K562 (cell line): Measurements from ENCODE around the gene DTWD2. TPM values are rescaled to one million over a fixed set of nuclear protein-coding genes. Genes with fewer than 3 reads are reported as not detected.

ENCODE experiments used
- FUS ChIP-seq: fragments of 200-400 bp; formaldehyde crosslinking; optimal IDR thresholded peaks from 2 replicates; pipeline ENCODE3; 2017; ENCODE audit warnings: low read depth, low read length
- MED1 ChIP-seq: sonication (generic); formaldehyde crosslinking; IDR thresholded peaks from 2 replicates; pipeline ENCODE4 v1.8.1; 2023; ENCODE audit warnings: missing genetic modification reagents, borderline replicate concordance
- SMAD4 ChIP-seq: fragments of 250-450 bp; sonication (Bioruptor Pico); conservative IDR thresholded peaks from 2 replicates; pipeline ENCODE4 v1.8.0; 2021; ENCODE audit warnings: inconsistent platforms, mild to moderate bottlenecking, moderate library complexity
- UBTF ChIP-seq, 2 experiments: IDR thresholded peaks; 2 replicates each; pipeline ENCODE4 v1.6.1; 2012; ENCODE audit warnings: improper control_type of control experiment in 2 of 2, low read depth in 2 of 2, low read length in 2 of 2, borderline replicate concordance in 1 of 2
- ZNF407 ChIP-seq: fragments of 450-650 bp; IDR thresholded peaks from 2 replicates; pipeline ENCODE4 v1.6.1; 2016; ENCODE audit warnings: low read depth
- ZNF668 ChIP-seq: fragments of 250-450 bp; sonication (Bioruptor Pico); IDR thresholded peaks from 2 replicates; pipeline ENCODE4 v1.8.0; 2022; ENCODE audit warnings: mild to moderate bottlenecking, inconsistent platforms
- polyA plus RNA-seq, 8 experiments: library from polyadenylated mRNA; depleted of rRNA in 4 of 8; stranded (reverse) in 5 of 8; unstranded in 3 of 8; fragments of >200 nt; fragmentation: Nextera tagmentation in 2 of 8; fragmentation: Illumina TruSeq in 1 of 8; extraction: Ambion mirVana in 2 of 8; extraction: Trizol in 1 of 8; gene quantifications; 2 replicates each; pipeline versions ENCODE4 v1.2.1 to v1.2.3, GENCODE V29; 2011 to 2014; ENCODE audit warnings: inconsistent platforms in 1 of 8, missing spikeins in 1 of 8
- total RNA-seq, 7 experiments: library from RNA; depleted of rRNA in 6 of 7; stranded (reverse); fragments of >200 nt in 6 of 7; fragmentation: Illumina TruSeq in 2 of 7; extraction: Trizol in 2 of 7; gene quantifications; 2 replicates each; pipeline versions ENCODE4 v1.2.1 to v1.2.3, GENCODE V29; 2011 to 2021; ENCODE audit warnings: low replicate concordance in 1 of 7

Gene DTWD2
- total and polyA plus RNA-seq, 9 of the 15 experiments (the other 6 are each of a cell fraction or from before 2014, with no cell fraction given) = 0.99 to 10.8 (median 4.1) TPM

GRCh38 chr5:118875131-118875530 is 113.2 kb downstream of the DTWD2 start (continued):
- TF ChIP-seq ZNF407 (no peak), FUS (no peak), SMAD4 (CRISPR knock-in tag) (no peak), MED1 (no peak), ZNF668 (CRISPR knock-in tag) (no peak), UBTF (IDR thresholded peaks at IDR 0.05; ENCODE audit: borderline replicate concordance in 1 of 2, low read depth in 2 of 2, low read length in 2 of 2) (no peak)
